GM12801 (cell line): ENCODE results near the gene FN3K.

Source experiments
- TF ChIP-seq, protein P1 (sequence below): IDR thresholded peaks from one replicate; pipeline ENCODE4 v1.5.1; 2011; ENCODE audit warnings: control low read depth; ENCODE audit not compliant: insufficient read length; ENCODE audit errors: extremely low read depth

Gene FN3K

GRCh38 chr17:82734987-82735866 is at the start of gene FN3K:
FN3K (plus strand) TSS chr17:82735615; CDS start chr17:82735637, 22 bp downstream.
- TF ChIP-seq, protein P1, sequence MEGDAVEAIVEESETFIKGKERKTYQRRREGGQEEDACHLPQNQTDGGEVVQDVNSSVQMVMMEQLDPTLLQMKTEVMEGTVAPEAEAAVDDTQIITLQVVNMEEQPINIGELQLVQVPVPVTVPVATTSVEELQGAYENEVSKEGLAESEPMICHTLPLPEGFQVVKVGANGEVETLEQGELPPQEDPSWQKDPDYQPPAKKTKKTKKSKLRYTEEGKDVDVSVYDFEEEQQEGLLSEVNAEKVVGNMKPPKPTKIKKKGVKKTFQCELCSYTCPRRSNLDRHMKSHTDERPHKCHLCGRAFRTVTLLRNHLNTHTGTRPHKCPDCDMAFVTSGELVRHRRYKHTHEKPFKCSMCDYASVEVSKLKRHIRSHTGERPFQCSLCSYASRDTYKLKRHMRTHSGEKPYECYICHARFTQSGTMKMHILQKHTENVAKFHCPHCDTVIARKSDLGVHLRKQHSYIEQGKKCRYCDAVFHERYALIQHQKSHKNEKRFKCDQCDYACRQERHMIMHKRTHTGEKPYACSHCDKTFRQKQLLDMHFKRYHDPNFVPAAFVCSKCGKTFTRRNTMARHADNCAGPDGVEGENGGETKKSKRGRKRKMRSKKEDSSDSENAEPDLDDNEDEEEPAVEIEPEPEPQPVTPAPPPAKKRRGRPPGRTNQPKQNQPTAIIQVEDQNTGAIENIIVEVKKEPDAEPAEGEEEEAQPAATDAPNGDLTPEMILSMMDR = no peak

GRCh38 chr17:82686366-82687324 is 48.8 kb upstream of the FN3K start:
- TF ChIP-seq, protein P1 = no peak

- TF ChIP-seq, protein P1 = no peak
Measured at GRCh38 chr17:82687375-82687861, 48.0 kb upstream of the FN3K start.

- TF ChIP-seq, protein P1 = no peak
Measured at GRCh38 chr17:82687871-82688270, 47.5 kb upstream of the FN3K start.

GRCh38 chr17:82689077-82689476 is 46.3 kb upstream of the FN3K start:
- TF ChIP-seq, protein P1 = no peak

DNA sequence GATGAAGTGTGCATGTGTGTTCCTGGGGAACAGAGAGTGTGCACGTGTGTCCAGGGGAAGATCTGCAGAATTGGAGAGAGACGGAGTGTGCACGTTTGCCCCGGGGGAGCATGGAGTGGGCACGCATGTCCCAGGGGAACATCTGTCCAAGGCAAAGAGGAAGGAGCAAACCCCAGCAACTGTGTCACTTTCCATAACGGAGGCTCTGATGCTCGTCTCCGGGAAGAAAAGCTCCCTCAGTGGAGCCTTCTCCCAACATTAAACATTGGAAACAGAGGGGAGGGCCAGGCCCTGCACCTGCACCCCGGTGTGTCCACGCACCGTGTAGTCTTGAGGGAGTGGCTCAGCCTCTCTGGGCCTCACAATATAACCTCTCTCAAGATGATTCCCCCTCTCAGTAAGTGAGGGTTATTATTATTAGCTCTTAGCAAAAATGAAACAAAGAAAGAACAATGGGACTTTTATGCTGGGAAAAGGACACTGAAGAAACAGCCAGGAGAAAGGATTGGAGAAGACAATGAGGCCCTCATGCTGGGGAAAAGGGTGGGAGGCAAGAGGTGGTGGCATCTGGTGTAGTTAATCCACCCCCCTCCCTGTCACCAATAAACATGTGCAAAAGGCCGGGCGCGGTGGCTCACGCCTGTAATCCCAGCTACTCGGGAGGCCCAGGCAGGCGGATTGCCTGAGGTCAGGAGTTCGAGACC is 44.5 kb upstream of the FN3K start:
- TF ChIP-seq, protein P1 = no peak

- TF ChIP-seq, protein P1 = no peak
Measured at GRCh38 chr17:82691714-82692113, 43.7 kb upstream of the FN3K start.
